CD14-positive monocyte (primary cell): ENCODE results near the gene MARCHF9. TPM values are rescaled to one million over a fixed set of nuclear protein-coding genes. Genes with fewer than 3 reads are reported as not detected.

ENCODE experiments used
- DNase-seq, 3 donors: peaks; one replicate each; pipeline ENCODE4 v3.0.0-alpha.2; 2011 to 2022
- H2AFZ ChIP-seq: 2 replicates; pipeline ENCODE4 v1.6.0; 2012; ENCODE audit warnings: mild to moderate bottlenecking, low read depth, low read length, inconsistent platforms; ENCODE audit not compliant: insufficient read depth, poor library complexity, severe bottlenecking
- H3K27ac ChIP-seq, 2 donors: 1 replicate in 1 of 2; 2 replicates in 1 of 2; pipeline ENCODE4 v1.5.1; 2012 to 2013; ENCODE audit warnings: low read length in 2 of 2, control low read depth in 1 of 2, inconsistent platforms in 1 of 2, low read depth in 1 of 2, mild to moderate bottlenecking in 1 of 2
- H3K27me3 ChIP-seq, 2 donors: one replicate each; pipeline versions ENCODE4 v1.6.0 to v1.6.1; 2011 to 2013; ENCODE audit warnings: low read length in 2 of 2; ENCODE audit not compliant: control insufficient read depth in 2 of 2, insufficient read depth in 2 of 2
- H3K36me3 ChIP-seq, 2 donors: replicated peaks in 1 of 2; 1 replicate in 1 of 2; 2 replicates in 1 of 2; pipeline versions ENCODE4 v1.5.1 to v1.6.1; 2012 to 2013; ENCODE audit warnings: low read length in 2 of 2, control low read depth in 1 of 2, inconsistent platforms in 1 of 2, mild to moderate bottlenecking in 1 of 2; ENCODE audit not compliant: insufficient read depth in 2 of 2, control insufficient read depth in 1 of 2
- H3K4me1 ChIP-seq, 2 donors: 1 replicate in 1 of 2; 2 replicates in 1 of 2; pipeline versions ENCODE4 v1.5.1 to v1.6.1; 2012 to 2013; ENCODE audit warnings: low read length in 2 of 2, control low read depth in 1 of 2, inconsistent platforms in 1 of 2, mild to moderate bottlenecking in 1 of 2, moderate library complexity in 1 of 2; ENCODE audit not compliant: insufficient read depth in 2 of 2, control insufficient read depth in 1 of 2
- H3K4me2 ChIP-seq: replicated peaks from 2 replicates; pipeline ENCODE3; 2012; ENCODE audit warnings: low read length, moderate library complexity, mild to moderate bottlenecking; ENCODE audit not compliant: poor library complexity, severe bottlenecking; ENCODE audit errors: extremely low read depth
- H3K4me3 ChIP-seq, 3 experiments: fragments of 200-600 bp in 1 of 3; sonication (generic) in 1 of 3; replicated peaks in 1 of 3; 1 replicate in 2 of 3; 2 replicates in 1 of 3; pipeline ENCODE4 v1.5.1; 2011 to 2013; ENCODE audit warnings: low read length in 3 of 3, mild to moderate bottlenecking in 3 of 3, control low read depth in 2 of 3, low read depth in 2 of 3, inconsistent platforms in 1 of 3, moderate library complexity in 1 of 3
- H3K79me2 ChIP-seq: 2 replicates; pipeline ENCODE4 v1.6.0; 2012; ENCODE audit warnings: mild to moderate bottlenecking, control low read depth, inconsistent platforms, low read length, moderate library complexity; ENCODE audit not compliant: insufficient read depth
- H3K9ac ChIP-seq: 2 replicates; pipeline ENCODE4 v1.6.0; 2017; ENCODE audit warnings: low read length, mild to moderate bottlenecking; ENCODE audit not compliant: insufficient read depth, poor library complexity, severe bottlenecking
- H3K9me3 ChIP-seq, 2 donors: replicated peaks in 1 of 2; 1 replicate in 1 of 2; 2 replicates in 1 of 2; pipeline versions ENCODE4 v1.5.1 to v1.6.1; 2012 to 2013; ENCODE audit warnings: low read length in 2 of 2, control low read depth in 1 of 2; ENCODE audit not compliant: control insufficient read depth in 1 of 2, insufficient read depth in 1 of 2
- H4K20me1 ChIP-seq: 2 replicates; pipeline ENCODE4 v1.6.0; 2012; ENCODE audit warnings: mild to moderate bottlenecking, low read length, control low read depth, moderate library complexity; ENCODE audit not compliant: insufficient read depth
- H3K27ac Mint-ChIP-seq, 7 donors: one replicate each; pipeline ENCODE4 v1.8.0; 2020; ENCODE audit warnings: mild to moderate bottlenecking in 7 of 7, mixed read lengths in 7 of 7, moderate library complexity in 6 of 7, inconsistent platforms in 2 of 7
- H3K27me3 Mint-ChIP-seq, 3 donors: one replicate each; pipeline ENCODE4 v1.8.0; 2021 to 2022; ENCODE audit warnings: low read depth in 3 of 3, mild to moderate bottlenecking in 3 of 3, mixed read lengths in 3 of 3, moderate library complexity in 3 of 3, inconsistent platforms in 1 of 3
- H3K36me3 Mint-ChIP-seq, 2 donors: one replicate each; pipeline ENCODE4 v1.8.0; 2020; ENCODE audit warnings: mixed read lengths in 2 of 2, inconsistent platforms in 1 of 2, mild to moderate bottlenecking in 1 of 2
- H3K4me1 Mint-ChIP-seq: one replicate; pipeline ENCODE4 v1.8.0; 2020; ENCODE audit warnings: mild to moderate bottlenecking, mixed read lengths
- H3K4me3 Mint-ChIP-seq, 2 donors: one replicate each; pipeline ENCODE4 v1.8.0; 2020; ENCODE audit warnings: mild to moderate bottlenecking in 2 of 2, mixed read lengths in 2 of 2, moderate library complexity in 1 of 2
- H3K9me3 Mint-ChIP-seq, 7 donors: one replicate each; pipeline ENCODE4 v1.8.0; 2020 to 2022; ENCODE audit warnings: mixed read lengths in 7 of 7, mild to moderate bottlenecking in 6 of 7, moderate library complexity in 6 of 7, inconsistent platforms in 2 of 7
- CTCF ChIP-seq: fragments of 200-600 bp; IDR thresholded peaks from one replicate; pipeline ENCODE4 v1.8.0; 2022; ENCODE audit warnings: antibody characterized with exemption, mild to moderate bottlenecking
- WGBS: methylation state at CpG from one replicate; pipeline ENCODE4 v1.1.5; 2013; ENCODE audit warnings: missing lambda C conversion rate; ENCODE audit not compliant: insufficient coverage; 5-methylcytosine and 5-hydroxymethylcytosine counted together
- intact Hi-C, 2 donors: fragments of 100-400 bp; cut with micrococcal nuclease; formaldehyde crosslinking; loops; one replicate each; pipeline versions ENCODE4 v1.15.0 to v1.15.1; 2023
- polyA plus RNA-seq, 3 donors: library from polyadenylated mRNA; depleted of rRNA in 1 of 3; unstranded in 2 of 3; stranded (reverse) in 1 of 3; fragments of 300-500 nt in 2 of 3; fragments of >200 nt in 1 of 3; fragmentation: Illumina TruSeq in 2 of 3; gene quantifications; 1 replicate in 2 of 3; 2 replicates in 1 of 3; pipeline ENCODE4 v1.2.3, GENCODE V29; 2012 to 2021

Gene MARCHF9
- polyA plus RNA-seq, 3 donors = 0.14 to 9.5 (median 0.23) TPM

DNA sequence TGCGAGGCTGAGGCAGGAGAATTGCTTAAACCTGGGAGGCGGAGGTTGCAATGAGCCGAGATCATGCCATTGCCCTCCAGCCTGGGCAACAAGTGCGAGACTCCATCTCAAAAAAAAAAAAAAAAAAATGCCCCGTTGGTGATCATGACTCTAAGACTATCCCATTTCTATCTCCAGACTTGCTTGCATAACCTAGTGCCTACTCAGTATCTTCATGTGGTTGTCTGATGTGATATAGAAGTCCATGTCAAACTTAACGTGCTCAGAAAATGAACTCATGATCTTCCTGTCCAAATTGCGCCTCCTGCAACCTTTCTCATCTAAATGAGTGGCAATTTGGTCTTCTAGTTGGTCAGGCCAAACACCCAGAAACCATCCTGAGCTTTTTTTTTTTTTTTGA lies 23.0 kb downstream of the MARCHF9 start:
- WGBS = no CpG with 5 or more reads among the region's 7 CpGs
- no peak overlapping the region for H3K27ac Mint-ChIP-seq

DNA sequence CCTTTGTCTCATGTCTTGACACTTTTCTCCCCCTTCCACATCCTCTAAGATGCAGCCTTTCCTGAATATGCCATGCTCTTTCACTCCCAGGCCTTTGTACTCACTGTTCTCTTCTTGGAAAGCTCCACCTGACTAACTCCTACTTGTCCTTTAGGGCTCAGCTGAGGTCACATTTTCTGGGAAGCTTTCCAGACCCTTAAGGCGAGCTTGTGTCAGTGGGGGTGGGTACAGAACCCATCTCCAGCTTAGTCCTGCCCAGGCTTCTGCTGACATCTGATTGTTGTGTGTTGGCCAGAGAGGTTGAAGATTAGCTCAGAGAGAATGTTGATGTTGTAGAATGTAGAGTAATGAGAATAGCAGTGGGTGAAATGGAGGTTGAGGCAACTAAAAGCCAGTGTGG lies 24.8 kb downstream of the MARCHF9 start:
- Histone ChIP-seq H2AFZ (no peak overlapping the region), H3K4me1 (peaks cover 52 to 53% of the 10 kb centered on the region in 2 donors), H3K4me2 (no peak overlapping the region), H4K20me1 (no peaks in the 10 kb centered on the region), H3K9ac (no peak overlapping the region), H3K9me3 (no peaks in the 10 kb centered on the region), H3K4me3 (no peak overlapping the region), H3K27ac (peak overlapping the region in 1 of 2 donors; percentile 81), H3K36me3 (no peaks in the 10 kb centered on the region), H3K79me2 (peaks cover 17% of the 10 kb centered on the region), H3K27me3 (no peaks in the 10 kb centered on the region)
- intact Hi-C loops = loop anchor here in 1 of 2 donors (5.0 kb wide), 1 partner anchor 68 kb away; the partner anchor contains the start of gene CTDSP2
- H3K36me3 Mint-ChIP-seq = peaks cover 5 to 9% of the 10 kb centered on the region in 2 donors
- H3K27me3 Mint-ChIP-seq = peaks cover 0 to 4% (median 0%) of the 10 kb centered on the region in 3 donors
- no peak overlapping the region for H3K4me3 Mint-ChIP-seq
- H3K4me1 Mint-ChIP-seq = peaks cover 54% of the 10 kb centered on the region
- peaks cover 0 to 7% (median 0%) of the 10 kb centered on the region in 7 donors for H3K9me3 Mint-ChIP-seq
- WGBS = 83% methylated on average over 1 of the region's 1 CpG
- no peak for DNase-seq
- no peak for TF ChIP-seq CTCF
- peak overlapping the region in 1 of 7 donors; percentile 36 for H3K27ac Mint-ChIP-seq

More for the DNA sequence above, 23.0 kb downstream of the MARCHF9 start:
- H3K4me3 ChIP-seq = no peak overlapping the region
- Mint-ChIP-seq H3K36me3 (peaks cover 6 to 9% of the 10 kb centered on the region in 2 donors), H3K4me1 (peaks cover 50% of the 10 kb centered on the region), H3K9me3 (peaks cover 0 to 7% (median 0%) of the 10 kb centered on the region in 7 donors), H3K27me3 (peaks cover 0 to 4% (median 0%) of the 10 kb centered on the region in 3 donors), H3K4me3 (no peak overlapping the region)
- TF ChIP-seq CTCF = no peak
- H3K4me1 ChIP-seq = peaks cover 52 to 54% of the 10 kb centered on the region in 2 donors
- no peaks in the 10 kb centered on the region for H3K9me3 ChIP-seq
- H3K27me3 ChIP-seq = no peaks in the 10 kb centered on the region
- no peaks in the 10 kb centered on the region for H3K36me3 ChIP-seq
- H3K4me2 ChIP-seq = no peak overlapping the region
- intact Hi-C loops = no loop called here
- no peak overlapping the region for H3K9ac ChIP-seq
- no peak overlapping the region for H2AFZ ChIP-seq
- no peak overlapping the region for H3K27ac ChIP-seq
- H4K20me1 ChIP-seq = no peaks in the 10 kb centered on the region
- DNase-seq = no peak
- H3K79me2 ChIP-seq = peaks cover 4% of the 10 kb centered on the region
